SU-DHL-6 (cell line): ENCODE results near the gene CAPZA1.

Experiments
- H2AFZ ChIP-seq: fragments of 200-600 bp; sonication (generic); 2 replicates; pipeline ENCODE4 v1.6.1; 2014; ENCODE audit warnings: low read depth, mild to moderate bottlenecking, moderate library complexity, mixed read lengths, antibody characterized with exemption, low read length; ENCODE audit not compliant: severe bottlenecking
- H3F3A ChIP-seq: fragments of 200-600 bp; shearing (Covaris generic); 2 replicates; pipeline ENCODE4 v1.6.0; 2016; ENCODE audit warnings: antibody characterized with exemption, mild to moderate bottlenecking; ENCODE audit not compliant: insufficient read depth
- H3K27ac ChIP-seq: fragments of 200-600 bp; sonication (generic); 2 replicates; pipeline ENCODE4 v1.5.1; 2016; ENCODE audit warnings: low read depth, mild to moderate bottlenecking, low read length, moderate library complexity, mixed read lengths
- H3K27me3 ChIP-seq: fragments of 200-600 bp; sonication (generic), shearing (Covaris generic); 2 replicates; pipeline ENCODE4 v1.6.0; 2014; ENCODE audit warnings: mild to moderate bottlenecking, low read length
- H3K36me3 ChIP-seq: fragments of 200-600 bp; sonication (generic); 2 replicates; pipeline ENCODE4 v1.6.1; 2014; ENCODE audit warnings: mild to moderate bottlenecking, low read length, mixed read lengths
- H3K4me2 ChIP-seq: fragments of 300-600, 200-600 bp; shearing (Covaris generic), sonication (generic); 2 replicates; pipeline ENCODE4 v1.6.0; 2014; ENCODE audit warnings: low read length, low read depth, mild to moderate bottlenecking; ENCODE audit not compliant: poor library complexity, severe bottlenecking
- H3K4me3 ChIP-seq: fragments of 200-600 bp; sonication (generic); 2 replicates; pipeline ENCODE4 v1.5.1; 2014; ENCODE audit warnings: antibody characterized with exemption, low read length, mild to moderate bottlenecking, mixed read lengths; ENCODE audit not compliant: insufficient read depth, poor library complexity, severe bottlenecking
- H3K79me2 ChIP-seq: fragments of 200-600 bp; sonication (generic); 2 replicates; pipeline ENCODE4 v1.6.1; 2014; ENCODE audit warnings: mild to moderate bottlenecking, low read length, moderate library complexity; ENCODE audit not compliant: insufficient read depth
- H3K9ac ChIP-seq: fragments of 200-600 bp; sonication (generic); 2 replicates; pipeline ENCODE4 v1.7.0; 2014; ENCODE audit warnings: mild to moderate bottlenecking, low read length
- H3K9me2 ChIP-seq: fragments of 200-600 bp; sonication (generic); replicated peaks from 2 replicates; pipeline ENCODE4 v1.6.1; 2014; ENCODE audit warnings: low read length; ENCODE audit not compliant: insufficient read depth
- H3K9me3 ChIP-seq: fragments of 200-600 bp; sonication (generic); 2 replicates; pipeline ENCODE4 v1.6.1; 2014; ENCODE audit warnings: low read length, mixed read lengths; ENCODE audit not compliant: insufficient read depth
- H4K20me1 ChIP-seq: fragments of 200-600 bp; sonication (generic); 2 replicates; pipeline ENCODE4 v1.6.1; 2014; ENCODE audit warnings: low read depth, mild to moderate bottlenecking, antibody characterized with exemption, low read length, moderate library complexity, mixed read lengths
- EZH2phosphoT487 ChIP-seq: fragments of 200-600 bp; sonication (generic), shearing (Covaris generic); conservative IDR thresholded peaks from 2 replicates; pipeline ENCODE4 v1.6.1; 2018; ENCODE audit warnings: mild to moderate bottlenecking, antibody characterized with exemption, low read length, moderate library complexity, mixed read lengths
- TF ChIP-seq, protein P1 (sequence below): fragments of 200-600 bp; sonication (generic); IDR thresholded peaks from one replicate; pipeline ENCODE4 v1.5.1; 2017; ENCODE audit warnings: antibody characterized with exemption, mild to moderate bottlenecking, low read length, moderate library complexity; ENCODE audit not compliant: insufficient read depth, poor library complexity, severe bottlenecking

CAPZA1 gene

DNA sequence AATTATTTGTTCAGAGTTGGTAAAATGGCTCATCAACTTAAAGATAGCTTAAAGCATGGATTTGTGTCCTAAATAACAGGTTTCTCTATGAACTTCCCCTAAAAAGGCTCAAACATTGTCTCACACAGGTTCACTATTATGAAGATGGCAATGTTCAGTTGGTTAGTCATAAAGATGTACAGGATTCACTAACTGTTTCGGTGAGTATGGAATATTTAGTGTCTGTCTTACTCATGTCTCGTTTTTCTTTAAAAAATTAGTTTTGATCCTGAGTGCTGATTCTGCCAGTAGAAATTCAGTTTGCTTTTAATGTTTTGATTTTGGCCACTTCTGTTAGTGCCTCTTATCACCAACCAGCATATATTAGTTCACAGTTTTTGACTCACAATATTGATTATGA lies 47.3 kb downstream of the CAPZA1 start:
- Histone ChIP-seq H3K27me3 (no peaks in the 10 kb centered on the region), H4K20me1 (0 out of 2 replicates have a peak, but pooled peaks cover 3% of the 10 kb centered on the region), H3K27ac (no peak overlapping the region), H3K9ac (no peak overlapping the region), H2AFZ (no peak overlapping the region), H3K79me2 (no peaks in the 10 kb centered on the region; the same call in 1 of the 2 replicates), H3K9me2 (no peaks in the 10 kb centered on the region), H3K36me3 (peaks cover 44% of the 10 kb centered on the region), H3K4me3 (no peak overlapping the region), H3F3A (peaks cover 15% of the 10 kb centered on the region; the same call in 1 of the 2 replicates), H3K4me2 (no peak overlapping the region), H3K9me3 (no peaks in the 10 kb centered on the region)
- no peak for TF ChIP-seq EZH2phosphoT487
- TF ChIP-seq, protein P1, sequence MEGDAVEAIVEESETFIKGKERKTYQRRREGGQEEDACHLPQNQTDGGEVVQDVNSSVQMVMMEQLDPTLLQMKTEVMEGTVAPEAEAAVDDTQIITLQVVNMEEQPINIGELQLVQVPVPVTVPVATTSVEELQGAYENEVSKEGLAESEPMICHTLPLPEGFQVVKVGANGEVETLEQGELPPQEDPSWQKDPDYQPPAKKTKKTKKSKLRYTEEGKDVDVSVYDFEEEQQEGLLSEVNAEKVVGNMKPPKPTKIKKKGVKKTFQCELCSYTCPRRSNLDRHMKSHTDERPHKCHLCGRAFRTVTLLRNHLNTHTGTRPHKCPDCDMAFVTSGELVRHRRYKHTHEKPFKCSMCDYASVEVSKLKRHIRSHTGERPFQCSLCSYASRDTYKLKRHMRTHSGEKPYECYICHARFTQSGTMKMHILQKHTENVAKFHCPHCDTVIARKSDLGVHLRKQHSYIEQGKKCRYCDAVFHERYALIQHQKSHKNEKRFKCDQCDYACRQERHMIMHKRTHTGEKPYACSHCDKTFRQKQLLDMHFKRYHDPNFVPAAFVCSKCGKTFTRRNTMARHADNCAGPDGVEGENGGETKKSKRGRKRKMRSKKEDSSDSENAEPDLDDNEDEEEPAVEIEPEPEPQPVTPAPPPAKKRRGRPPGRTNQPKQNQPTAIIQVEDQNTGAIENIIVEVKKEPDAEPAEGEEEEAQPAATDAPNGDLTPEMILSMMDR, result no peak

DNA sequence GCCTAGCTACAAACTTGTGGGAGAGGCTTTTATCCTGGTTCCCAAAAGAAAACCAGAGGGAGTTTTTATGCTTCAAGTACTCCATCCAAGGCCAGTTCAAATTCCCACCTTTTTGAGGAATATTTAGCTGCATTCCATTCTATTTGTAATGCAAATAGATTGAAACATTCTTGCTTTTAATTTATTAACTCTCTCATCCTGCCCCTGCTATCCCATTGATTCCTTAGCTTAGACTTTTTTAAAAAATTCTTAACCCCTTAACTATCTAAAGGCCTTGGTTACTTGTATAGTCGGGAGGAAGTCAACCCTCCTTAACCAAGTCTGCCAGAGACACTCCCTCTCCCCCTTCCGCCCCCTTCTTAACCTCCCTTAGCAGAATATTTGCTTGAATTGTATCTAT lies 52.4 kb downstream of the CAPZA1 start:
- H3K79me2 ChIP-seq, result no peaks in the 10 kb centered on the region; the same call in 1 of the 2 replicates
- no peaks in the 10 kb centered on the region for H3K9me3 ChIP-seq
- TF ChIP-seq, protein P1, result no peak
- no peak for TF ChIP-seq EZH2phosphoT487
- H3K36me3 ChIP-seq, result peaks cover 30% of the 10 kb centered on the region
- no peak overlapping the region for H3K9ac ChIP-seq
- H3K4me3 ChIP-seq, result no peak overlapping the region
- H2AFZ ChIP-seq, result no peak overlapping the region
- peaks cover 31% of the 10 kb centered on the region for H3F3A ChIP-seq
- no peaks in the 10 kb centered on the region for H3K9me2 ChIP-seq
- 0 out of 2 replicates have a peak, but pooled peaks cover 2% of the 10 kb centered on the region for H4K20me1 ChIP-seq
- no peaks in the 10 kb centered on the region for H3K27me3 ChIP-seq
- no peak overlapping the region for H3K4me2 ChIP-seq
- no peak overlapping the region for H3K27ac ChIP-seq

DNA sequence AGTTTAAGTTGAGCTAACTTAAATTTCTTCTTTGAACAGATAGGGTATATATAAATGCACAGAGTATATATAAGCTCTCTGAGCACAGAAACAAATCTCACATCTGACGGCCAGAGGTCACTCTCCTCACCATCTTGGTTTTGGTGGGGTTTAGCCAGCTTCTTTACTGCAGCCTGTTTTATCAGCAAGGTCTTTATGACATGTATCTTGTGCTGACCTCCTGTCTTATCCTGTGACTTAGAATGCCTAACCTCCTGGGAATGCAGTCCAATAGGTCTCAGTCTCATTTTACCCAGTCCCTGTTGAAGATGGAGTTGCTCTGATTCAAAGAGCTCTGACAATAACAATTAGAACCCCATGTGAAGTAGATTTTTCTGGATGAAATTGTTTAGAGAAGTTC lies 53.2 kb downstream of the CAPZA1 start:
- TF ChIP-seq EZH2phosphoT487, result no peak
- TF ChIP-seq, protein P1, result no peak
- Histone ChIP-seq H3K36me3 (peaks cover 26% of the 10 kb centered on the region), H3K27me3 (no peaks in the 10 kb centered on the region), H3K9me3 (no peaks in the 10 kb centered on the region), H3K9me2 (no peaks in the 10 kb centered on the region), H3K4me3 (no peak overlapping the region), H4K20me1 (no peaks in the 10 kb centered on the region), H3K9ac (no peak overlapping the region), H3F3A (peaks cover 31% of the 10 kb centered on the region), H3K27ac (no peak overlapping the region), H3K4me2 (no peak overlapping the region), H3K79me2 (no peaks in the 10 kb centered on the region), H2AFZ (no peak overlapping the region)
